HUDEP-2 (cell line): ENCODE results near the gene CEP78.

Source experiments
- DNase-seq, 76 experiments: peaks; one replicate each; lab custom pipeline; 2025; ENCODE audit not compliant: unreplicated experiment in 76 of 76; lab: John Stamatoyannopoulos, UW

Gene CEP78

DNA sequence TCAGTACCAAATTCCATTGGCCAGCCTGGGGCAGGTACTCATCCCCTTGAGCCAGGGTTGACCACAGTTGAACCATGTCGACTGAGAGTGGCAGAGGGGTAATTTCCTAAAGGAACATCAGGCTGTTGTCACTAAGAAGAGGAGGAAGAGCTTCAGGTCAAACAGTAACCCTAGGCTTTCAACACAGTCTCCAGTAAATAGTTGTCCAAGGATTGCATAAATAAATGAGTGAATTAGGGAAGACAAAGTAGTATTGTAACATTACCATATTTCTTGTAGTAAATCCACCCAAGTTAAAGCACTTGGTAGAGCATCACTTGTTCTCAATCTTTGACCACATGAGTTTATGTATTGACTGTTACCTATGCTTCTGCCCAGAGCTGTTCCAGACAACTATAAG, 68.5 kb downstream of the CEP78 start:
- DNase-seq, result no peak

DNA sequence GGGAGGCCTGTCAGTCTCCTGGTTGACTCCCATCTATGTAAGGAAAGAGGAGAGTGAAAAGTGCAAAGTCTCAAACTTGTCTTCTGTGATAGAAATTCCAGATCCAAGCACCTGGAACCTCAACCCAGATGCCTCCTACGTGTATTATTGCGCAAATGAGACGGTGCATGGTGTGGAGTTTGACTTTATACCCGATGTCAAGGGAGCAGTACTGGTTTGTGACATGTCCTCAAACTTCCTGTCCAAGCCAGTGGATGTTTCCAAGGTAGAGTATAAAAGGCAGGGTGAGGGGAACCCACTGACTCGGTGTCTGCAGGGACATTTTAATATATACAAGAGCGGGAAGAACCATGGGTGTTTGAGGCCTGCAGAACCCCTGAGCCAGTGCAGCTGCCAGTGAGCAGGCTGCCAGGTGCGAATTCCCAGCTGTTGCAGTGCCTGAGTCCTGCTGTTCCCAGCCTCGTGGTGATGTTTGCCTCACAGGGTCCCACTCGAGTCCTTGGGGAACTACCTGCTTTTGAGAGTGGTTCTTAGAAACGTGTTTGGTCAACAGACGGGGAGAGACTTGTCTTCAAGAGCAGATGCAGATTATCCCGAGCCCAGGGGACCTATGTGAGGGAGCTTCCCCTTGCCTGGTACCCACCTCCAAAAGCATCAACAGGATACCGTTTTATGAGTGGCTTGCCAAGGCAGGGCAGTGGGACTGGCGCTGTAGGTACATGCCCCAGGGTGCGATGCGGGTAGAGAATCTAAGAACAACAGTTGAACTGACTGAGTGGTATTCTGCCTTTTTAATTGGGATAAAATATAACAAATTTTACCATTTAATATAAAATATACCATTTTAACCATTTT, 70.6 kb downstream of the CEP78 start:
- no peak for DNase-seq

GRCh38 chr9:78307360-78307759, 71.5 kb downstream of the CEP78 start:
- DNase-seq, result no peak

DNA sequence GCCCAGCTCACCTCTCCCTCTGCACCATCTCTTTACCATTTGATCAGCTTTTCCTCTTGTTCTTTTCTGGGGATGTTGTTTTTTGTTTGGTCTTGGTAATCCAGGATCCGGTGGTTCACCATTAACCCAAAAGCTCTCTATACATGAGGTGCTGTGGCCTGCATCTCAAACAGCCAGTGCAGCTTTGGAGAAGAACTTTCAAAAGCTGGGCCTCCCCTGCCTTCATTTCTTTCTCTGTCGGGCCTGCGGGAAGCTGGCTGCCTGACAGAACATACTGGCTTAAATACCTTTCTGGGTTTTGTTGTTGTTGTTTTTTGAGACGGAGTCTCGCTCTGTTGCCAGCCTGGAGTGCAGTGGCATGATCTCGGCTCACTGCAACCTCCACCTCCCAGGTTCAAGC, 73.2 kb downstream of the CEP78 start:
- no peak for DNase-seq

- DNase-seq, result no peak
These were observed 75.2 kb downstream of the CEP78 start for GRCh38 chr9:78311075-78311474.

- DNase-seq, result no peak
These were observed 76.1 kb downstream of the CEP78 start for GRCh38 chr9:78311886-78312524.

- DNase-seq, result no peak
These were observed 78.7 kb downstream of the CEP78 start for GRCh38 chr9:78314550-78314949.

DNA sequence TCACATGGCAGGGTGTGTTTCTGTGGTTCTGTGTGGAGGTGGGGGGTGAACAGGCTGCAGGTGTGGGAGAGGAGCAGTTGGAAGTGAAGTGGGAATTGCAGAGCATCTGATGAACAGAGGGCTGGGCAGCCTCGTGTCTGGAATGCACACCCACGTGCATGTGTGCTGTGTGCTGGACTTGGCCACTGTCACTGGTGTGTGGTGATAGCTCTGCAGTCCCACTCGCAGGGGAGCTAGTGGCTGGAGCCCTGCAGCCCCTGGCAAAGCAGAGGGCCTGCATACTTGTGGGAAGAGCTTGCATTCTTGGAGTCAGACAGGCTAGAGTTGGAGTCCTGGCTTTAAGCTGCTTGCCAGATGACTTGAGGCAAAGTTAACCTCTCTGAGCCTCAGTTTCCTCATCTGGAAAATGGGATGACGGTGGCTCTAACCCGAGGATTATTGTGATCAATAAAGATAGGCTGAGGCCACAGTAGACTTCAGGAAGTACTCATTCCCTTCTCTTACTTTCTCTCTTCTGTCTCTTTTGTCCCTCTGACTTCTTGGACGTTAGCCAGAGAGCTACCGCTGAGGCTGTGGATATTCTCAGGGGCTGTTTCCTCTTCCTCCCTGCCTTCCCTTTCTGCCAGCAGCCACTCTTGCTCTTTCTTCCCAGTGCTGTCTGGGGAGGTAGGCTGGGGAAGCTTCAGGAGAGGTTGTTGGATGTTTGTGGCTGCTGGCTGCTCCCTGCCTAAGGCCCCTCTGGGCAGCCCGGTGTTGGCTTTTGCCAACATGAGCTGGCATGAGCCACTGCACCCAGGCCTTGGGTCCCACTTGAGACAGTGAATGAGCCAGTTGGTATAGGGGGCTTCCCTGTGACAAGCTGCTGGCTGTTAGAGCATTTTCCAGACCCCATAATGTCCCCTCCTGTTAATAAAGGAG, 79.3 kb downstream of the CEP78 start:
- DNase-seq, result no peak

DNA sequence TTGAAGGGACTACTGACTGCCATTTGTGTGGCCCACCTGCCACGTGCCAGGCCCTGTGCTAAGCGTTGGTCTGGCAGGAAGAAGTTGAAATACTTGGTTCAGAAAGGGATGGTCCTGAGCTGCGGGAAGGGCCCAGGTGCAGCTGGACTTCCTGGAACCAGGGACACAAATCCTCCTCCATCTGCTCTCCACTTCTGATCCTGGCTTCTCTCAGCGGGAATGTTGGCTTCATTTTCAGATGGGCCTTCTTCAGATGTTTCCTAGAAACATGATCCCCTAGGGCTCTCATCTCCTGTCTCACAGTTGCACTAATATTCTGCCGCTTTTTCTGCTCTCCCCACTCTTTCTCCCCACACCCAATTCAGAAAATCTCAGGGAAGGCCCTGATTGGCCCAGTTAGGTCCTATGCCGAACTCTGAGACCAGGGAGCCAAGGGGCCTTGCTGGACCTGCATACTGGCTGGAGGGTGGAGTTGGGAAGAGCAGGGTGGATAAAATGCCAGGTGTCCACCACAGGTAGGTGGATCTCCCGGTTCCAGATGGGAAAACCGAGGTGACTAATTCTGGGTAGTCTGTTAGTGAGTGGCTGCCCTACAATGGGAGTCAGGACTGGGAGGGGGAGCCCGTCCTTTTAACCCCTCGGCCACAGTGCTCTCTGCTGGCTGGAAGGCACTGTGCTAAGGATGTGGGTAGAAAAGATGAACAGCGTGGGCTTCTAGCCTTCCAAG, 80.5 kb downstream of the CEP78 start:
- no peak for DNase-seq

DNA sequence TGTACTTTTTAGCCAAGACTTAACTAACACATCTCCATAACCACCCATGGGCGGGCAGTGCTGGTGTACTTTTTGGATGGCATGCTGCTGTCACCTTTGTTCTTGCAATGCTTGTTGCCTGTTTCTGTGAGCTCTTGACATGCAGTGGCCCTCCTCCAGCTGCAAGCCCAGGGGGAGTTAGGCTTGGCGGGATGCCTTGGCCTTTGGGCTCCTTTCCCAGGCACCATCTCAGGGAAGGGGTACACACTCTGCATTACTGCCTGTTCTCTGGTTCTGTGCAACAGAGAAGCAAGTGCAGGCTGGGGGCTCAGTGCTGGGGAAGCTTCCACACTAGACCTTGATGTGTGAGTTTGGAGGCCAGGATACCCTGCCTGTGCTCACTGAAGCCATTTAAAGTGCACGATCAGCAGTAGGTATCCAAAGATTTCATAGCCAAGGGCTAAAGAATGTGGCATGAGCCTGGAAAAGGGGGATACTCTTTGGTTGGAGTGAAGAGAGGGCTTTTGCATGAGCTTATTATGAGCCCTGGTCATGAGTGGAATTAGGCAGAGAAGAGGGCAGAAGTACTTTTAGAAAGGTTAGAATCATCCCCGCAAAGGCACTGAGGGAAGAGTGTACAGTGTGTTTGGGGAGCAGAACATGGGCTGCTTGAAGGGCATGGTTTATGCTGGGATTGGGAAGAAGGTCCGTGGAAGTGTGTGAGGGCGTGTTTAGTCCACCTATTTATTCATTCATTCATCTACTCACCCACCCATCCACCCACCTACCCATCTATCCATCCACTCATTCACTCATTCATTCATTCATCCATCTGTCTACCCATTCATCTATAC, 83.5 kb downstream of the CEP78 start:
- no peak for DNase-seq

DNA sequence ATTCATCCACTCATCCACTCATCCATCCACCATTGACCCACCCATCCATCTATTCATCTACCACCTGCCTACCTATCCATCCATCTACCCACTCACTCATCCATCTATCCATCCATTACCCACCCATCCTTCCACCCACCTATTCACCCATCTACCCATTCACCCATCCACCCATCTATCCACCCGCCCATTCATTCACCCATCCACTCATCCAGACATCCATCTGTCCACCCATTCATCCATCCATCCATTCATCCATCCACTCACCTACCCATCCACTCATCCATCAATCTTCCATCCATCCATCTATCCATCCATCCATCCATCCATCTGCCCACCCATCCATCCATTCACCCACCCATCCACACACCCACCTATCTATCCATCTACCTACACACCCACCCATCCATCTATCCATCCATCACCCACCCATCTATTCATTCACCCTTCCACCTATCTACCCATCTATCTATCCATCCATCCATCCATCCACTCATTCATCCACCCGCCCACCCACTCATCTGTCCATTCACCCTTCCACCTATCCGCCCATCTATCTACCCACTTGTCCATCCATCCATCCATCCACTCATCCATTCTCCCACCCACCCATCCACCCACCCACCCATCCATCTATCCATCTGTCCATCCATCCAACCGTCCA, 84.3 kb downstream of the CEP78 start:
- no peak for DNase-seq

DNA sequence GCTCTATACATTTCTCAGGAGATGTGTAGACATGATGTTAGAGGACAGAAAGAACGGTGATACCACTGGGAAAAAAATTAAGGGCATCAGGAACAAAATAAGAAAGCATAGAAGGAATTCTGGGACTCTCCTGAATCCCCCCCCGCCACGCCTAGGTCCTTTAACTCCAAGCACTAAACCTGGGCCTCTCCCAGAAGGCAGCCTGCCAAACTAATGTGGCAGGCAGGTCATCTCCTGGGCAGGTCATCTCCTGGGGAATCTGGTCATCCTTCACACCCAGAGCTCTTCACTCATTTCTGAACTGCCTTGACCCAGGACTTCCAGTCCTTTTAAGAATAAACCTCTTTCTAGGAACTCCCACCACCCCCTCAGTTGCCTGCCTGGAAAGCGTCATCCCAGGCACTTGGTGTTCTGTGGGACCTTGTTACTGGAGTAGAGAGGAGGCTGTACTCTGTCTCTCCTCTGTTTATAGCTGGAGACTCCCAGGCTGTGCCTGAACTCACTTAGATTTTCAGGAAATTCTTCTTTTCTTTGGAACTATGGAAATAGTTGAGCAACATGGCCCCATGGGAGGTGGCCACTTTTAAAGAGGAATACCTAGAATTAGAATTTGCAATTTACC, 85.1 kb downstream of the CEP78 start:
- DNase-seq, result no peak

- no peak for DNase-seq
These were observed 85.6 kb downstream of the CEP78 start for GRCh38 chr9:78321505-78321904.

GRCh38 chr9:78324068-78324650, 88.3 kb downstream of the CEP78 start:
- DNase-seq, result no peak

DNA sequence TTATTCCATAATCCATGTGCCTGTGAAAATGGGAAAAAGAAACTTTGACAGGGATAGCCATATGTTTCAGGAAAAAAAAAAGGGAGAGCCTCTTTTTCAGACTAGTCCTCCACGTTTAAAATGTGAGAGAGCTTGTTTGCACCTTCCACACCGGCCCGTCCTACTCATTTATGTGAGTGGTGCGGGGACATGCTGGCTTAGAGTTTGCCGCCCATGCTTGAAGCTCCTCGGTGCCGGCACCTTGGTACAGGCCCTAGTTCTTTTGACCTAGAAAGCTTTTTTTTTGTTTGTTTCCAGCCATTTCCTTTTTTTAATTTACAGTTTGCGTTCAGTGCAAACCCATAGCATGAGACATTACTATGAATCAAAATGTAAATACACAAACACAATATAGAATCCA, 88.8 kb downstream of the CEP78 start:
- DNase-seq, result no peak

DNA sequence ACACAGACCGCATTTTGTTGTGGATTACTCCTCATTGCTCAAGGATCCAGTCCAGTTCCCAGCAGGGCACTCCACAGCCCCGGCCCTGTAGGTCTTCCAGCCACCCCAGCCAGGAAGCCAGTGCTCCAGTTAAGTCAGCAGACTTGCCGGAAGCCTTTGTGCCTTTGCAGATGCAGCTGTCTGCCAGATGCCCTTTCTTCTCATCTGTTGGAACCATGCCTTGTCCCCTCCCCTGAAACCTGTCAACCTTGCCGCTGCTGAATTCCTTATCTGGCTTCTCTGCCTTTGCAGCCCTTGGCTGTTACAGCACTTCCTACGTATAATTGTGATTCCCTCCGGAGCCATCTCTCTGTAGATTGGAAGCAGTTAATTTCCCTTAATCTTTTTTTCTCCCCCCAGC, 89.5 kb downstream of the CEP78 start:
- peak in 73 of 76 experiments; percentile 9 to 89 (median 54) for DNase-seq

- DNase-seq, result no peak
These were observed 90.0 kb downstream of the CEP78 start for GRCh38 chr9:78325846-78326360.

DNA sequence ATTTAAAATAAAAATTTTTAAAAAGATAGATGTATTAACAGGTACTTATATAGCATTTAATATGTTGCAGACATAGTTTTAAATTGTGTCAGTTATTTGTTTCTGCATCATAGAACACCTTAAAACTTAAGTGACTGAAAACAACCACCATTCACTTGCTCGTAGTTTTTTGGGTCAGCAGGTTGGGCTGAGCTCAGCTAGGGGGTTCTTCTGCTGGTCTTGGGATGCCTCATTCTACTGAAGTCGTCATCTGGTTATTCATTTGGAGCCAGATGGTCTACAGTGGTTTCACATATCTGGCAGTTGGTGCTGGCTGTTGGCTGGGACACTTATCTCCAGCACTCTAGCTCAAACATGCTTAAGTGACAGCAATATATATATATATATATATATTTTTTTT, 90.7 kb downstream of the CEP78 start:
- no peak for DNase-seq
